Osteoblast (primary cell): Measurements from ENCODE around the gene THRSP. TPM values are rescaled to one million over a fixed set of nuclear protein-coding genes. Genes with fewer than 3 reads are reported as not detected.
"Not testable (repeated sequence)": the region's sequence is repeated elsewhere in the genome, so short reads cannot be mapped to it uniquely, and the experiment has no call there.

Source experiments
- DNase-seq: peaks from one replicate; pipeline ENCODE4 v3.0.0; 2011; ENCODE audit warnings: low spot score, mixed read lengths; ENCODE audit not compliant: insufficient read length; ENCODE audit errors: missing footprints
- H2AFZ ChIP-seq: 2 replicates; pipeline ENCODE4 v1.6.0; 2011; ENCODE audit warnings: mild to moderate bottlenecking, low read length
- H3K27ac ChIP-seq: 2 replicates; pipeline ENCODE4 v1.5.1; 2011; ENCODE audit warnings: mild to moderate bottlenecking, low read depth, low read length, moderate library complexity
- H3K27me3 ChIP-seq: 2 replicates; pipeline ENCODE4 v1.6.0; 2012; ENCODE audit warnings: mild to moderate bottlenecking, control low read depth, inconsistent platforms, low read length, moderate library complexity; ENCODE audit not compliant: insufficient read depth
- H3K36me3 ChIP-seq: 2 replicates; pipeline ENCODE4 v1.5.1; 2011; ENCODE audit warnings: mild to moderate bottlenecking, low read length, control low read depth, moderate library complexity; ENCODE audit not compliant: insufficient read depth
- H3K4me1 ChIP-seq: 2 replicates; pipeline ENCODE4 v1.5.1; 2011; ENCODE audit warnings: mild to moderate bottlenecking, low read length, control low read depth, moderate library complexity; ENCODE audit not compliant: insufficient read depth
- H3K4me2 ChIP-seq: 2 replicates; pipeline ENCODE4 v1.6.0; 2011; ENCODE audit warnings: mild to moderate bottlenecking, low read length; ENCODE audit not compliant: insufficient read depth
- H3K4me3 ChIP-seq: fragments of 200-600 bp; sonication (generic); 3 replicates; pipeline ENCODE4 v1.5.1; 2012; ENCODE audit warnings: mild to moderate bottlenecking, low read length, inconsistent platforms; ENCODE audit not compliant: insufficient read depth
- H3K79me2 ChIP-seq: 2 replicates; pipeline ENCODE4 v1.6.0; 2012; ENCODE audit warnings: mild to moderate bottlenecking, low read length, control low read depth, inconsistent platforms; ENCODE audit not compliant: insufficient read depth
- H3K9me3 ChIP-seq: 2 replicates; pipeline ENCODE4 v1.5.1; 2011; ENCODE audit warnings: low read depth, low read length, control low read depth
- H4K20me1 ChIP-seq: 2 replicates; pipeline ENCODE4 v1.6.0; 2012; ENCODE audit warnings: mild to moderate bottlenecking, low read length, control low read depth; ENCODE audit not compliant: insufficient read depth
- CTCF ChIP-seq: IDR thresholded peaks from 2 replicates; pipeline ENCODE4 v1.5.1; 2011; ENCODE audit warnings: mild to moderate bottlenecking, low read depth, low read length, moderate library complexity; ENCODE audit errors: extremely low read depth
- total RNA-seq: library from RNA; depleted of rRNA; stranded (reverse); fragments of >200 nt; gene quantifications from 2 replicates; pipeline ENCODE4 v1.2.3, GENCODE V29; 2012

The THRSP gene
- total RNA-seq, 1 donor, result not detected

GRCh38 chr11:78085972-78086371, 22.3 kb downstream of the THRSP start:
- Histone ChIP-seq H3K4me1 (no peaks in the 10 kb centered on the region), H3K27ac (no peak overlapping the region)

DNA sequence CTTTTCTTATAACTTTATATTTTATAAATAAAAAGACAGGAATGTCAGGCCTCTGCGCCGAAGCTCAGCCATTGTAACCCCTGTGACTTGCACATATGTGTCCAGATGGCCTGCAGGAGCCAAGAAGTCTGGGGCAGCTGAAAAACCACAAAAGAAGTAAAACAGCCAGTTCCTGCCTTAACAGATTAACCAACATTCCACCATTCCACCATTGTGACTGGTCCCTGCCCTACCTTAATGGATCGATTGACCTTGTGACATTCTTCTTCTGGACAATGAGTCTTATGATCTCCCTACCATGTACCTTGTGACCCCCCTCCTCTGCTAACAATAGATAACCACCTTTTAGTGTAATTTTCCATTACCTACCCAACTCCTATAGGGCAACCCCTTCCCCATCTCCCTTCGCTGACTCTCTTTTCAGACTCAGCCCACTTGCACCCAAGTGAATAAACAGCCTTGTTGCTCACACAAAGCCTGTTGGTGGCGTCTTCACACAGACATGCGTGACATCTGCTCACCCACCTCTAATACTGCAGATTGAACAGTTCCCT, 22.9 kb downstream of the THRSP start:
- H4K20me1 ChIP-seq, DNase-seq, H3K27ac ChIP-seq, H3K9me3 ChIP-seq, H3K4me2 ChIP-seq, H2AFZ ChIP-seq, H3K4me1 ChIP-seq, H3K4me3 ChIP-seq, H3K79me2 ChIP-seq, H3K27me3 ChIP-seq, H3K36me3 ChIP-seq: not testable (repeated sequence)

More at GRCh38 chr11:78085972-78086371, 22.3 kb downstream of the THRSP start:
- DNase-seq, result no peak
- Histone ChIP-seq H3K79me2 (no peaks in the 10 kb centered on the region), H3K4me3 (no peak overlapping the region), H3K4me2 (no peak overlapping the region), H3K9me3 (no peaks in the 10 kb centered on the region), H4K20me1 (no peaks in the 10 kb centered on the region), H2AFZ (no peak overlapping the region), H3K36me3 (no peaks in the 10 kb centered on the region), H3K27me3 (no peaks in the 10 kb centered on the region)
- no peak for TF ChIP-seq CTCF

DNA sequence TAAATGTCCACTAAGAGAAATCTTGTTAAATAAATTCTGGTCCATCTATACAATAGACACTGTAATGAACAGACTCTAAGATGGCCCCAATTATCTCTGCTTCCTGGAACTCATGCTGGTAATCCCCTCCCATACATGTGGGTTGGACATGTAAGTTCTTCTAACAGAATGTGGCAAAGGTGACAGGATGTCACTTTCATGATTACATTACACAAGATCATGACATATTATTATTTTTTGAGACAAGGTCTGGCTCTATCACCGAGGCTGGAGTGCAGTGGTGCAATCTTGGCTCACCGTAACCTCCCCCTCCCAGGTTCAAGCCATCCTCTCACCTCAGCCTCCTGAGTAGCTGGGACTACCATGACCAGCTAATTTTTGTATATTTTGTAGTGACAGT, 30.6 kb downstream of the THRSP start:
- no peak for DNase-seq
- no peaks in the 10 kb centered on the region for H3K9me3 ChIP-seq
- H3K36me3 ChIP-seq, result peaks cover 13% of the 10 kb centered on the region
- H3K79me2 ChIP-seq, result no peaks in the 10 kb centered on the region
- no peak overlapping the region for H3K4me3 ChIP-seq
- H3K4me2 ChIP-seq, result no peak overlapping the region
- H3K27ac ChIP-seq, result no peak overlapping the region
- H3K27me3 ChIP-seq, result no peaks in the 10 kb centered on the region
- no peak overlapping the region for H2AFZ ChIP-seq
- no peaks in the 10 kb centered on the region for H3K4me1 ChIP-seq
- no peaks in the 10 kb centered on the region for H4K20me1 ChIP-seq
- no peak for TF ChIP-seq CTCF

- no peak overlapping the region for H2AFZ ChIP-seq
- H4K20me1 ChIP-seq, result no peaks in the 10 kb centered on the region
- no peaks in the 10 kb centered on the region for H3K9me3 ChIP-seq
- no peaks in the 10 kb centered on the region for H3K79me2 ChIP-seq
- DNase-seq, result no peak
- no peak for TF ChIP-seq CTCF
- H3K4me3 ChIP-seq, result no peak overlapping the region
- H3K27ac ChIP-seq, result no peak overlapping the region
- no peaks in the 10 kb centered on the region for H3K4me1 ChIP-seq
- H3K36me3 ChIP-seq, result peaks cover 34% of the 10 kb centered on the region
- no peaks in the 10 kb centered on the region for H3K27me3 ChIP-seq
- no peak overlapping the region for H3K4me2 ChIP-seq
These were observed 34.2 kb downstream of the THRSP start for GRCh38 chr11:78097666-78098385.
